B cell (primary cell): Measurements from ENCODE around the gene CDRT4. TPM values are rescaled to one million over a fixed set of nuclear protein-coding genes. Genes with fewer than 3 reads are reported as not detected.

ENCODE experiments used
- ATAC-seq: fragments of 200-7000 bp; cut with Tn5 transposase; one replicate; pipeline ENCODE4 v1.10.0; 2021; ENCODE audit warnings: low read depth, mild to moderate bottlenecking, moderate number of reproducible peaks, moderate library complexity
- CTCF ChIA-PET: fragments of 350-600 bp; sonication (Branson Sonifier 250); formaldehyde crosslinking; loops from one replicate; lab custom pipeline; 2021; ENCODE audit warnings: antibody characterized with exemption, inconsistent platforms; lab: Charles Lee
- POLR2A ChIA-PET: fragments of 350-600 bp; sonication (Branson Sonifier 250); formaldehyde crosslinking; loops from one replicate; lab custom pipeline; 2021; ENCODE audit warnings: antibody characterized with exemption; lab: Charles Lee
- DNase-seq: peaks from one replicate; pipeline ENCODE4 v3.0.0; 2013
- H2AFZ ChIP-seq: 2 replicates; pipeline ENCODE4 v1.6.1; 2012; ENCODE audit warnings: mild to moderate bottlenecking, low read depth, low read length; ENCODE audit not compliant: insufficient read depth, poor library complexity, severe bottlenecking
- H3K27ac ChIP-seq, 2 donors: 1 replicate in 1 of 2; 2 replicates in 1 of 2; pipeline ENCODE4 v1.5.1; 2012 to 2013; ENCODE audit warnings: low read length in 2 of 2, mild to moderate bottlenecking in 2 of 2, moderate library complexity in 1 of 2
- H3K27me3 ChIP-seq, 4 experiments: fragments of 200-600 bp in 1 of 4; sonication (generic) in 1 of 4; replicated peaks in 1 of 4; 1 replicate in 2 of 4; 2 replicates in 2 of 4; pipeline versions ENCODE4 v1.6.1 to v1.7.0; 2013 to 2016; ENCODE audit warnings: low read length in 3 of 4, mild to moderate bottlenecking in 2 of 4, mixed read lengths in 1 of 4, moderate library complexity in 1 of 4; ENCODE audit not compliant: insufficient read depth in 4 of 4, control insufficient read depth in 3 of 4; ENCODE audit errors: control extremely low read depth in 1 of 4
- H3K36me3 ChIP-seq, 2 experiments: replicated peaks in 1 of 2; 1 replicate in 1 of 2; 2 replicates in 1 of 2; pipeline versions ENCODE4 v1.6.1 to v1.7.1; 2013; ENCODE audit warnings: low read length in 1 of 2; ENCODE audit not compliant: insufficient read depth in 2 of 2, control insufficient read depth in 1 of 2; ENCODE audit errors: control extremely low read depth in 1 of 2, extremely low read depth in 1 of 2
- H3K4me1 ChIP-seq, 2 donors: fragments of 200-600 bp in 1 of 2; sonication (generic) in 1 of 2; 1 replicate in 1 of 2; 2 replicates in 1 of 2; pipeline versions ENCODE4 v1.5.1 to v1.6.1; 2013 to 2017; ENCODE audit warnings: low read length in 2 of 2; ENCODE audit not compliant: control insufficient read depth in 2 of 2, insufficient read depth in 2 of 2
- H3K4me2 ChIP-seq: replicated peaks from 2 replicates; pipeline ENCODE3; 2012; ENCODE audit warnings: mild to moderate bottlenecking, low read depth, low read length; ENCODE audit not compliant: poor library complexity, severe bottlenecking
- H3K4me3 ChIP-seq, 5 experiments: fragments of 200-600 bp in 1 of 5; sonication (generic) in 1 of 5; 1 replicate in 3 of 5; 2 replicates in 2 of 5; pipeline versions ENCODE4 v1.5.1 to v1.7.0; 2011 to 2016; ENCODE audit warnings: low read length in 4 of 5, mild to moderate bottlenecking in 4 of 5, low read depth in 2 of 5, control low read depth in 1 of 5, moderate library complexity in 1 of 5; ENCODE audit not compliant: insufficient read depth in 1 of 5; ENCODE audit errors: control extremely low read depth in 1 of 5, extremely low read depth in 1 of 5
- H3K79me2 ChIP-seq: fragments of 200-600 bp; sonication (generic); one replicate; pipeline ENCODE4 v1.6.0; 2016; ENCODE audit warnings: low read length; ENCODE audit not compliant: control insufficient read depth, insufficient read depth
- H3K9ac ChIP-seq: fragments of 200-600 bp; sonication (generic); 2 replicates; pipeline ENCODE4 v1.6.1; 2017; ENCODE audit warnings: mild to moderate bottlenecking, low read length, moderate library complexity
- H3K9me3 ChIP-seq, 3 donors: one replicate each; pipeline versions ENCODE4 v1.6.1 to v1.7.1; 2013; ENCODE audit warnings: low read length in 2 of 3; ENCODE audit not compliant: control insufficient read depth in 2 of 3, insufficient read depth in 1 of 3; ENCODE audit errors: control extremely low read depth in 1 of 3
- H4K20me1 ChIP-seq: 2 replicates; pipeline ENCODE4 v1.6.0; 2012; ENCODE audit warnings: mild to moderate bottlenecking, low read length; ENCODE audit not compliant: insufficient read depth, control insufficient read depth, poor library complexity, severe bottlenecking
- H3K27ac Mint-ChIP-seq: one replicate; pipeline ENCODE4 v1.8.0; 2021; ENCODE audit warnings: mixed read lengths
- H3K27me3 Mint-ChIP-seq: one replicate; pipeline ENCODE4 v1.8.0; 2021; ENCODE audit warnings: mixed read lengths
- H3K4me1 Mint-ChIP-seq: one replicate; pipeline ENCODE4 v1.8.0; 2021; ENCODE audit warnings: mixed read lengths
- H3K4me3 Mint-ChIP-seq: one replicate; pipeline ENCODE4 v1.8.0; 2021; ENCODE audit warnings: mixed read lengths
- H3K9me3 Mint-ChIP-seq: one replicate; pipeline ENCODE4 v1.8.0; 2022; ENCODE audit warnings: mixed read lengths; ENCODE audit not compliant: insufficient read depth
- EZH2 ChIP-seq: IDR thresholded peaks from 2 replicates; pipeline ENCODE4 v1.6.1; 2012; ENCODE audit warnings: borderline replicate concordance, low read depth, mild to moderate bottlenecking, moderate library complexity, low read length; ENCODE audit not compliant: insufficient read depth, poor library complexity, severe bottlenecking
- WGBS: methylation state at CpG from one replicate; pipeline ENCODE4 v1.1.5; 2013; ENCODE audit warnings: missing lambda C conversion rate; ENCODE audit not compliant: insufficient coverage; 5-methylcytosine and 5-hydroxymethylcytosine counted together
- intact Hi-C: fragments of 100-400 bp; cut with micrococcal nuclease; formaldehyde crosslinking; loops from one replicate; pipeline ENCODE4 v1.10.0; 2022
- polyA plus RNA-seq: library from polyadenylated mRNA; depleted of rRNA; stranded (reverse); fragments of >200 nt; gene quantifications from 2 replicates; pipeline ENCODE4 v1.2.3, GENCODE V29; 2012
- total RNA-seq, 2 donors: library from RNA; stranded (reverse); fragments of 120-200 nt in 1 of 2; gene quantifications; 1 replicate in 1 of 2; 2 replicates in 1 of 2; pipeline versions ENCODE4 v1.2.3 to v1.2.4, GENCODE V29; 2013 to 2022
- TF ChIP-seq, protein P1 (sequence below): fragments of 200-600 bp; IDR thresholded peaks from one replicate; pipeline ENCODE4 v1.8.0; 2022; ENCODE audit warnings: antibody characterized with exemption, mild to moderate bottlenecking

The CDRT4 gene
- total and polyA plus RNA-seq, 2 donors (not counting 1 experiment from before 2014, with no cell fraction given), result 11.6 to 23.0 TPM

DNA sequence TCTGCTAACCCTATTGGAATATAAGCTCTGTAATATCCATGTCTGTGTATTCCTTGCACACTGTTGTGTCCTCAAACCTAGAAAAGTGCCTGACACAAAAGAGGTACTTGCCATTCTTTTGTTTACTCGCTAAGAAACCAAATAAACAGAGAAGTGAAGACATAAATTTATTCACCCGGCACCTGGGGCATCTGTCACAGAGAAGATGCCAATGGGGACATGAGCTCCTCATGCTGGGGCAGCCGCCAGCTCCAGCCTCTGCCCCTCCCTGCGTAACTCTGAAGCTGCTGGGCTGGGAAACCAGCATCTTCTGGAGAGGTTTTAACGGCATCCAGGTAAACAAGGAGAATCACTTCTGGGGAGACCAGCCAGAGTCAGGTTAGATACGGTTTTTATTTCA, 15.1 kb upstream of the CDRT4 start:
- no peak overlapping the region for H3K4me3 ChIP-seq
- no peak overlapping the region for H3K4me2 ChIP-seq
- DNase-seq (no peak), ATAC-seq (no peak)
- intact Hi-C loops, result no loop called here
- H3K27me3 ChIP-seq, result no peaks in the 10 kb centered on the region
- H3K9ac ChIP-seq, result no peak overlapping the region
- no peaks in the 10 kb centered on the region for H3K36me3 ChIP-seq
- WGBS, result 80% methylated on average over 6 of the region's 6 CpGs
- no peak for TF ChIP-seq EZH2
- TF ChIP-seq, protein P1, sequence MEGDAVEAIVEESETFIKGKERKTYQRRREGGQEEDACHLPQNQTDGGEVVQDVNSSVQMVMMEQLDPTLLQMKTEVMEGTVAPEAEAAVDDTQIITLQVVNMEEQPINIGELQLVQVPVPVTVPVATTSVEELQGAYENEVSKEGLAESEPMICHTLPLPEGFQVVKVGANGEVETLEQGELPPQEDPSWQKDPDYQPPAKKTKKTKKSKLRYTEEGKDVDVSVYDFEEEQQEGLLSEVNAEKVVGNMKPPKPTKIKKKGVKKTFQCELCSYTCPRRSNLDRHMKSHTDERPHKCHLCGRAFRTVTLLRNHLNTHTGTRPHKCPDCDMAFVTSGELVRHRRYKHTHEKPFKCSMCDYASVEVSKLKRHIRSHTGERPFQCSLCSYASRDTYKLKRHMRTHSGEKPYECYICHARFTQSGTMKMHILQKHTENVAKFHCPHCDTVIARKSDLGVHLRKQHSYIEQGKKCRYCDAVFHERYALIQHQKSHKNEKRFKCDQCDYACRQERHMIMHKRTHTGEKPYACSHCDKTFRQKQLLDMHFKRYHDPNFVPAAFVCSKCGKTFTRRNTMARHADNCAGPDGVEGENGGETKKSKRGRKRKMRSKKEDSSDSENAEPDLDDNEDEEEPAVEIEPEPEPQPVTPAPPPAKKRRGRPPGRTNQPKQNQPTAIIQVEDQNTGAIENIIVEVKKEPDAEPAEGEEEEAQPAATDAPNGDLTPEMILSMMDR, result no peak
- no peaks in the 10 kb centered on the region for H3K9me3 ChIP-seq
- no peaks in the 10 kb centered on the region for H3K79me2 ChIP-seq
- no peaks in the 10 kb centered on the region for H3K4me1 ChIP-seq
- no peaks in the 10 kb centered on the region for H3K27me3 Mint-ChIP-seq
- H3K27ac Mint-ChIP-seq, result no peak overlapping the region
- ChIA-PET POLR2A (no interaction called here), CTCF (no interaction called here)
- H3K27ac ChIP-seq, result no peak overlapping the region
- H3K4me3 Mint-ChIP-seq, result no peak overlapping the region
- H3K4me1 Mint-ChIP-seq, result no peaks in the 10 kb centered on the region
- H4K20me1 ChIP-seq, result no peaks in the 10 kb centered on the region
- H3K9me3 Mint-ChIP-seq, result no peaks in the 10 kb centered on the region
- H2AFZ ChIP-seq, result no peak overlapping the region

DNA sequence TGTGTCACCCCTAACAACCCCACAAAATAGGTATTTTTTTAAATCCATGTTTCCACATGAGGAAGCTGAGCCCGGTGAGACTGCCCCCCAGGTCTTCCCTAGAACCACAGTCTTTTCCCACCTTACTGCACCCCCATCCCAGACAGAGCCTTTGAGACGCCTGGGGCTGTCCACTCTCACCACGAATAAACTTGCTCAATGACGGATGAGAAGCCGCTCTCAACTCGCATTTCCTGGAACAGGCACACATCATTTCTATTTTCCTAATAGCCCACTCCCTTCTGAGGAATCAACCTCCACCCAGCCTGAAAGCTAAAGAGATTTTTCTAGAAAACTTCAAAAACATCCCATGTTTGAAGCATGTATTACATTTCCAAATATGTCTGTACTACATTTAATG, 14.1 kb upstream of the CDRT4 start:
- TF ChIP-seq, protein P1, result no peak
- no peak for TF ChIP-seq EZH2
- Histone ChIP-seq H3K27me3 (no peaks in the 10 kb centered on the region), H3K4me2 (no peak overlapping the region), H3K4me1 (no peaks in the 10 kb centered on the region), H2AFZ (no peak overlapping the region), H3K79me2 (no peaks in the 10 kb centered on the region), H3K9ac (no peak overlapping the region), H3K27ac (no peak overlapping the region), H4K20me1 (no peaks in the 10 kb centered on the region), H3K36me3 (no peaks in the 10 kb centered on the region), H3K4me3 (no peak overlapping the region), H3K9me3 (no peaks in the 10 kb centered on the region)
- H3K27ac Mint-ChIP-seq, result no peak overlapping the region
- intact Hi-C loops, result no loop called here
- H3K4me1 Mint-ChIP-seq, result no peaks in the 10 kb centered on the region
- no peaks in the 10 kb centered on the region for H3K27me3 Mint-ChIP-seq
- ChIA-PET CTCF (interaction anchor here (2.0 kb wide), 1 partner anchor 21 kb away, joined by 5 read pairs; no protein-coding TSS in a partner anchor), POLR2A (no interaction called here)
- DNase-seq, result no peak
- no peak overlapping the region for H3K4me3 Mint-ChIP-seq
- no peaks in the 10 kb centered on the region for H3K9me3 Mint-ChIP-seq
- 87% methylated on average over 6 of the region's 6 CpGs for WGBS
- no peak for ATAC-seq
